ENCODE data around the gene SLC22A23.

The SLC22A23 gene

GRCh38 chr6:3427687-3428085, 29.2 kb downstream of the SLC22A23 start:
- ChIA-PET POLR2A (no interaction called here), CTCF (interaction anchor here (1.0 to 2.6 kb wide), 5 partner anchors 10 to 148 kb away, joined by 3 to 16 read pairs (median 4); no protein-coding TSS in a partner anchor)
- no peak overlapping the region for H3K4me3 ChIP-seq (ENCODE audit: low read depth, low read length)
- no peak for TF ChIP-seq CTCF (IDR thresholded peaks at IDR 0.05; ENCODE audit: insufficient read depth, low read length, missing control alignments)
- DNase-seq (ENCODE audit: low read depth, low spot score) = no peak

- TF ChIP-seq CTCF (IDR thresholded peaks at IDR 0.05; ENCODE audit: insufficient read depth, low read length, missing control alignments) = no peak
- POLR2A ChIA-PET = no interaction called here
- CTCF ChIA-PET = interaction anchor here (0.9 to 2.6 kb wide), 5 partner anchors 10 to 458 kb away, joined by 3 to 16 read pairs (median 4); no protein-coding TSS in a partner anchor
These were observed 29.7 kb downstream of the SLC22A23 start for GRCh38 chr6:3426927-3427686.

GRCh38 chr6:3426091-3426926, 30.5 kb downstream of the SLC22A23 start:
- TF ChIP-seq CTCF (IDR thresholded peaks at IDR 0.05; ENCODE audit: insufficient read depth, low read length, missing control alignments) = no peak
- POLR2A ChIA-PET = no interaction called here

More at GRCh38 chr6:3426927-3427686, 29.7 kb downstream of the SLC22A23 start:
- no peak overlapping the region for H3K4me3 ChIP-seq (ENCODE audit: low read depth, low read length)
- no peak for DNase-seq (ENCODE audit: low read depth, low spot score)

GRCh38 chr6:3425574-3425973, 31.3 kb downstream of the SLC22A23 start:
- no peak overlapping the region for H3K4me3 ChIP-seq (ENCODE audit: low read depth, low read length)
- DNase-seq (ENCODE audit: low read depth, low spot score) = no peak
- TF ChIP-seq CTCF (IDR thresholded peaks at IDR 0.05; ENCODE audit: insufficient read depth, low read length, missing control alignments) = no peak
- ChIA-PET CTCF (interaction anchor here (2.6 kb wide), 1 partner anchor 14 kb away, joined by 16 read pairs; no protein-coding TSS in a partner anchor), POLR2A (no interaction called here)

More at GRCh38 chr6:3426091-3426926, 30.5 kb downstream of the SLC22A23 start:
- H3K4me3 ChIP-seq (ENCODE audit: low read depth, low read length) = no peak overlapping the region
- CTCF ChIA-PET = interaction anchor here (0.9 to 2.6 kb wide), 5 partner anchors 9 to 459 kb away, joined by 3 to 16 read pairs (median 4); no protein-coding TSS in a partner anchor
- no peak for DNase-seq (ENCODE audit: low read depth, low spot score)

GRCh38 chr6:3424185-3424927, 32.5 kb downstream of the SLC22A23 start:
- no peak overlapping the region for H3K4me3 ChIP-seq (ENCODE audit: low read depth, low read length)
- DNase-seq (ENCODE audit: low read depth, low spot score) = no peak
- ChIA-PET POLR2A (no interaction called here), CTCF (interaction anchor here (1.0 to 1.7 kb wide), 2 partner anchors 12 to 13 kb away, joined by 3 to 5 read pairs; no protein-coding TSS in a partner anchor)
- no peak for TF ChIP-seq CTCF (IDR thresholded peaks at IDR 0.05; ENCODE audit: insufficient read depth, low read length, missing control alignments)
